GM12878 (cell line): ENCODE results near the gene PERCC1. TPM values are rescaled to one million over a fixed set of nuclear protein-coding genes. Genes with fewer than 3 reads are reported as not detected.

Experiments used
- NFYB ChIP-seq: IDR thresholded peaks from 2 replicates; pipeline ENCODE4 v1.6.1; 2011; ENCODE audit warnings: low read depth, mild to moderate bottlenecking, low read length, improper control_type of control experiment, moderate library complexity; ENCODE audit not compliant: insufficient read depth
- WRNIP1 ChIP-seq: IDR thresholded peaks from 2 replicates; pipeline ENCODE4 v1.6.1; 2011; ENCODE audit warnings: low read depth, low read length, improper control_type of control experiment, borderline replicate concordance
- YBX1 ChIP-seq: fragments of 450-650 bp; IDR thresholded peaks from 2 replicates; pipeline ENCODE4 v1.6.1; 2016; ENCODE audit warnings: antibody characterized with exemption
- polyA plus RNA-seq, 11 experiments: library from polyadenylated mRNA; depleted of rRNA in 4 of 11; unstranded in 6 of 11; stranded (reverse) in 5 of 11; fragments of >200 nt; fragmentation: Nextera tagmentation in 4 of 11; fragmentation: Illumina TruSeq in 1 of 11; extraction: Ambion mirVana in 4 of 11; extraction: Trizol in 1 of 11; gene quantifications; 1 replicate in 1 of 11; 2 replicates in 10 of 11; pipeline versions ENCODE4 v1.2.1 to v1.2.3, GENCODE V29; 2011 to 2016; ENCODE audit warnings: inconsistent platforms in 2 of 11, missing spikeins in 2 of 11, low read depth in 1 of 11
- total RNA-seq, 4 experiments: library from RNA; depleted of rRNA in 3 of 4; stranded (reverse); fragments of >200 nt in 3 of 4; fragmentation: Illumina TruSeq in 1 of 4; extraction: Trizol in 1 of 4; gene quantifications; 2 replicates each; pipeline versions ENCODE4 v1.2.1 to v1.2.3, GENCODE V29; 2013 to 2021
- TF ChIP-seq, protein P1 (sequence below): fragments of 450-650 bp; IDR thresholded peaks from 2 replicates; pipeline ENCODE4 v1.6.1; 2017; ENCODE audit warnings: low read depth, mild to moderate bottlenecking, moderate library complexity
- TF ChIP-seq, protein P2 (sequence below): fragments of 150-350 bp; IDR thresholded peaks from 2 replicates; pipeline ENCODE4 v1.6.1; 2016; ENCODE audit warnings: low read depth, low read length

Gene PERCC1
- total and polyA plus RNA-seq, 10 of the 15 experiments (the other 5 are each of a cell fraction or from before 2014, with no cell fraction given) = not detected

DNA sequence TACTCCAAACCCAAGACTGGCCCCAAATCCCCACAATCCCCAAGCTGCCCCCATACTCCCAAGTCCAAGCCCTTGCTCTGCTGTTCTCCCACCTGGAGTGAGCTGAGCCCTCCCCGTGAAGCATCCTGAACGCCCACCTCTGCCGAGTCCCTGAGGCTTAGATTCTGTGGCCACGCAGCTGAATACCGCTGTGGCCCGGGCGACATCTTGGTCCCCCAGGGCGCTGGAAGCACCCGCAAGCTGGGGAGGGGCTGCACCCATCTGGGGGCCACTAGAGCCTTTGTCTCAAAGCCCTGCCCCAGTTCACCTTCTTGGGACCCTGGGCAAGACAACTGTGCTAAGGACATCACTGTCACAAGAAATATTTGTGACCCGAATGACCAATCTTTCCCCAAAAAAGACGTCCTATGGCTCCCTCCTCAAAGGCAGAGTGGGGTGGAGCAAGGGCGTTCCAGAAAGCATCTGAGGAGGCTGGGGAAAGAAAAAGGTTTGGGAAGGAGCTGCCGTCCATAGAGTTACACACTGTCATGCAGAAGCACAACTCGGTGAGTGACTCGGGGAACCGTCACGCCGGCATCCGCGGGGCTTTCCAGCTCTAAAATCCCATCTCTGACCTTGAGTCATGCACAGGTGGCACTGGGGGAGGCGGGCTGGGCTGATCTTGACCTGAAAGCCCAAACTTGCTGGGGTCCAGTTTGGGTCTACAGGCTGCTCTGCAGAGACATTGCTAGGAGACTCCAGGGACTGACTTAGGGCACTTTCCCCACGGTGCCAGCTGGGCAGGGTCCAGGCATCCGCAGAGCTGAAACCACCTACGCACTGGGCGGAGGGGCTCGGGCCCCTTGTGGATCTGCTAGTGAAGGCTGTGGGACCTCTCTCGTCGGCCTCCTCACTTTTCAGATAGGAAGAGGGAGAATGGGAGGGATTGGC is 51.3 kb downstream of the PERCC1 start (continued):
- TF ChIP-seq, protein P1, sequence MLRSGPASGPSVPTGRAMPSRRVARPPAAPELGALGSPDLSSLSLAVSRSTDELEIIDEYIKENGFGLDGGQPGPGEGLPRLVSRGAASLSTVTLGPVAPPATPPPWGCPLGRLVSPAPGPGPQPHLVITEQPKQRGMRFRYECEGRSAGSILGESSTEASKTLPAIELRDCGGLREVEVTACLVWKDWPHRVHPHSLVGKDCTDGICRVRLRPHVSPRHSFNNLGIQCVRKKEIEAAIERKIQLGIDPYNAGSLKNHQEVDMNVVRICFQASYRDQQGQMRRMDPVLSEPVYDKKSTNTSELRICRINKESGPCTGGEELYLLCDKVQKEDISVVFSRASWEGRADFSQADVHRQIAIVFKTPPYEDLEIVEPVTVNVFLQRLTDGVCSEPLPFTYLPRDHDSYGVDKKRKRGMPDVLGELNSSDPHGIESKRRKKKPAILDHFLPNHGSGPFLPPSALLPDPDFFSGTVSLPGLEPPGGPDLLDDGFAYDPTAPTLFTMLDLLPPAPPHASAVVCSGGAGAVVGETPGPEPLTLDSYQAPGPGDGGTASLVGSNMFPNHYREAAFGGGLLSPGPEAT = no peak
- TF ChIP-seq WRNIP1 (no peak), YBX1 (no peak), NFYB (no peak)
- TF ChIP-seq, protein P2, sequence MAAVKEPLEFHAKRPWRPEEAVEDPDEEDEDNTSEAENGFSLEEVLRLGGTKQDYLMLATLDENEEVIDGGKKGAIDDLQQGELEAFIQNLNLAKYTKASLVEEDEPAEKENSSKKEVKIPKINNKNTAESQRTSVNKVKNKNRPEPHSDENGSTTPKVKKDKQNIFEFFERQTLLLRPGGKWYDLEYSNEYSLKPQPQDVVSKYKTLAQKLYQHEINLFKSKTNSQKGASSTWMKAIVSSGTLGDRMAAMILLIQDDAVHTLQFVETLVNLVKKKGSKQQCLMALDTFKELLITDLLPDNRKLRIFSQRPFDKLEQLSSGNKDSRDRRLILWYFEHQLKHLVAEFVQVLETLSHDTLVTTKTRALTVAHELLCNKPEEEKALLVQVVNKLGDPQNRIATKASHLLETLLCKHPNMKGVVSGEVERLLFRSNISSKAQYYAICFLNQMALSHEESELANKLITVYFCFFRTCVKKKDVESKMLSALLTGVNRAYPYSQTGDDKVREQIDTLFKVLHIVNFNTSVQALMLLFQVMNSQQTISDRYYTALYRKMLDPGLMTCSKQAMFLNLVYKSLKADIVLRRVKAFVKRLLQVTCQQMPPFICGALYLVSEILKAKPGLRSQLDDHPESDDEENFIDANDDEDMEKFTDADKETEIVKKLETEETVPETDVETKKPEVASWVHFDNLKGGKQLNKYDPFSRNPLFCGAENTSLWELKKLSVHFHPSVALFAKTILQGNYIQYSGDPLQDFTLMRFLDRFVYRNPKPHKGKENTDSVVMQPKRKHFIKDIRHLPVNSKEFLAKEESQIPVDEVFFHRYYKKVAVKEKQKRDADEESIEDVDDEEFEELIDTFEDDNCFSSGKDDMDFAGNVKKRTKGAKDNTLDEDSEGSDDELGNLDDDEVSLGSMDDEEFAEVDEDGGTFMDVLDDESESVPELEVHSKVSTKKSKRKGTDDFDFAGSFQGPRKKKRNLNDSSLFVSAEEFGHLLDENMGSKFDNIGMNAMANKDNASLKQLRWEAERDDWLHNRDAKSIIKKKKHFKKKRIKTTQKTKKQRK = no peak

Other genes starting within 250 kb of the PERCC1 start
Only the 7 nearest of the 18 such genes appear.
- 19.8 and 21.9 TPM in 2 replicates for gene GNPTG, start 79.1 kb upstream of the PERCC1 start, total RNA-seq (2014; rRNA removed)
- gene GNPTG, start 79.1 kb upstream of the PERCC1 start, total RNA-seq (2014; rRNA removed; fragmentation: Illumina TruSeq; extraction: Trizol) = 10.7 TPM in 2 replicates
- 23.6 and 25.3 TPM in 2 replicates for gene GNPTG, start 79.1 kb upstream of the PERCC1 start, total RNA-seq (2021)
- gene GNPTG, start 79.1 kb upstream of the PERCC1 start, polyA plus RNA-seq (2011; rRNA removed) = 9.5 and 19.9 TPM in 2 replicates
- 2.5 and 7.9 TPM in 2 replicates for gene GNPTG, start 79.1 kb upstream of the PERCC1 start, polyA plus RNA-seq (2014; fragmentation: Illumina TruSeq; extraction: Trizol)
- gene GNPTG, start 79.1 kb upstream of the PERCC1 start, polyA plus RNA-seq (2014; fragmentation: Nextera tagmentation; extraction: Ambion mirVana) = 1 to 10 TPM in 1 of 2 experiments, under 1 TPM in 1; 0.80 to 2.4 TPM
- gene GNPTG, start 79.1 kb upstream of the PERCC1 start, polyA plus RNA-seq (2014; rRNA removed) = 29.9 and 36.9 TPM in 2 replicates
- gene GNPTG, start 79.1 kb upstream of the PERCC1 start, polyA plus RNA-seq (2016; fragmentation: Nextera tagmentation; extraction: Ambion mirVana) = 10 to 100 TPM; 25.9 to 32.6 TPM
- gene UNKL, start 16.4 kb upstream of the PERCC1 start, total RNA-seq (2014; rRNA removed) = 7.5 and 12.4 TPM in 2 replicates
- 3.5 and 5.4 TPM in 2 replicates for gene UNKL, start 16.4 kb upstream of the PERCC1 start, total RNA-seq (2014; rRNA removed; fragmentation: Illumina TruSeq; extraction: Trizol)
- 18.4 and 21.6 TPM in 2 replicates for gene UNKL, start 16.4 kb upstream of the PERCC1 start, total RNA-seq (2021)
- 8.9 and 11.2 TPM in 2 replicates for gene UNKL, start 16.4 kb upstream of the PERCC1 start, polyA plus RNA-seq (2011; rRNA removed)
- gene UNKL, start 16.4 kb upstream of the PERCC1 start, polyA plus RNA-seq (2014; fragmentation: Illumina TruSeq; extraction: Trizol) = 1.1 and 2.1 TPM in 2 replicates
- under 1 TPM; 0.40 to 0.57 TPM for gene UNKL, start 16.4 kb upstream of the PERCC1 start, polyA plus RNA-seq (2014; fragmentation: Nextera tagmentation; extraction: Ambion mirVana)
- gene UNKL, start 16.4 kb upstream of the PERCC1 start, polyA plus RNA-seq (2014; rRNA removed) = 15.1 and 20.7 TPM in 2 replicates
- gene UNKL, start 16.4 kb upstream of the PERCC1 start, polyA plus RNA-seq (2016; fragmentation: Nextera tagmentation; extraction: Ambion mirVana) = 1 to 10 TPM; 8.6 to 9.6 TPM
- 23.8 and 29.2 TPM in 2 replicates for gene UQCC4, start 10.3 kb upstream of the PERCC1 start, total RNA-seq (2014; rRNA removed)
- 12.4 and 15.1 TPM in 2 replicates for gene UQCC4, start 10.3 kb upstream of the PERCC1 start, total RNA-seq (2014; rRNA removed; fragmentation: Illumina TruSeq; extraction: Trizol)
- gene UQCC4, start 10.3 kb upstream of the PERCC1 start, total RNA-seq (2021) = 21.9 and 23.7 TPM in 2 replicates
- gene UQCC4, start 10.3 kb upstream of the PERCC1 start, polyA plus RNA-seq (2011; rRNA removed) = 24.5 and 32.9 TPM in 2 replicates
- 4.1 and 9.2 TPM in 2 replicates for gene UQCC4, start 10.3 kb upstream of the PERCC1 start, polyA plus RNA-seq (2014; fragmentation: Illumina TruSeq; extraction: Trizol)
- gene UQCC4, start 10.3 kb upstream of the PERCC1 start, polyA plus RNA-seq (2014; fragmentation: Nextera tagmentation; extraction: Ambion mirVana) = 1 to 10 TPM; 1.7 to 4.7 TPM
- gene UQCC4, start 10.3 kb upstream of the PERCC1 start, polyA plus RNA-seq (2014; rRNA removed) = 25.4 and 27.1 TPM in 2 replicates
- gene UQCC4, start 10.3 kb upstream of the PERCC1 start, polyA plus RNA-seq (2016; fragmentation: Nextera tagmentation; extraction: Ambion mirVana) = 10 to 100 TPM; 45.3 to 56.1 TPM
- gene CCDC154, start 13.5 kb downstream of the PERCC1 start, total RNA-seq (2014; rRNA removed) = 0.06 and 0.11 TPM in 2 replicates
- gene CCDC154, start 13.5 kb downstream of the PERCC1 start, total RNA-seq (2014; rRNA removed; fragmentation: Illumina TruSeq; extraction: Trizol) = not detected in 2 replicates
- 0.21 and 0.26 TPM in 2 replicates for gene CCDC154, start 13.5 kb downstream of the PERCC1 start, total RNA-seq (2021)
- not detected in 2 replicates for gene CCDC154, start 13.5 kb downstream of the PERCC1 start, polyA plus RNA-seq (2011; rRNA removed)
- not detected in 2 replicates for gene CCDC154, start 13.5 kb downstream of the PERCC1 start, polyA plus RNA-seq (2014; fragmentation: Illumina TruSeq; extraction: Trizol)
- not detected for gene CCDC154, start 13.5 kb downstream of the PERCC1 start, polyA plus RNA-seq (2014; fragmentation: Nextera tagmentation; extraction: Ambion mirVana)
- gene CCDC154, start 13.5 kb downstream of the PERCC1 start, polyA plus RNA-seq (2014; rRNA removed) = 0.33 TPM in 1 of 2 replicates, not detected in the other
- under 1 TPM in 1 of 2 experiments, not detected in 1; 0.25 TPM for gene CCDC154, start 13.5 kb downstream of the PERCC1 start, polyA plus RNA-seq (2016; fragmentation: Nextera tagmentation; extraction: Ambion mirVana)
- gene CLCN7, start 44.0 kb downstream of the PERCC1 start, total RNA-seq (2014; rRNA removed) = 21.3 and 27.1 TPM in 2 replicates
- 7.7 and 7.8 TPM in 2 replicates for gene CLCN7, start 44.0 kb downstream of the PERCC1 start, total RNA-seq (2014; rRNA removed; fragmentation: Illumina TruSeq; extraction: Trizol)
- 56.3 and 62.5 TPM in 2 replicates for gene CLCN7, start 44.0 kb downstream of the PERCC1 start, total RNA-seq (2021)
- gene CLCN7, start 44.0 kb downstream of the PERCC1 start, polyA plus RNA-seq (2011; rRNA removed) = 5.0 and 12.8 TPM in 2 replicates
- 2.7 and 11.6 TPM in 2 replicates for gene CLCN7, start 44.0 kb downstream of the PERCC1 start, polyA plus RNA-seq (2014; fragmentation: Illumina TruSeq; extraction: Trizol)
- under 1 TPM; 0.04 to 0.18 TPM for gene CLCN7, start 44.0 kb downstream of the PERCC1 start, polyA plus RNA-seq (2014; fragmentation: Nextera tagmentation; extraction: Ambion mirVana)
- 61.6 and 64.5 TPM in 2 replicates for gene CLCN7, start 44.0 kb downstream of the PERCC1 start, polyA plus RNA-seq (2014; rRNA removed)
- 10 to 100 TPM; 36.7 to 38.0 TPM for gene CLCN7, start 44.0 kb downstream of the PERCC1 start, polyA plus RNA-seq (2016; fragmentation: Nextera tagmentation; extraction: Ambion mirVana)
- gene PTX4, start 57.9 kb downstream of the PERCC1 start, total RNA-seq (2014; rRNA removed) = not detected in 2 replicates
- not detected in 2 replicates for gene PTX4, start 57.9 kb downstream of the PERCC1 start, total RNA-seq (2014; rRNA removed; fragmentation: Illumina TruSeq; extraction: Trizol)
- gene PTX4, start 57.9 kb downstream of the PERCC1 start, total RNA-seq (2021) = not detected in 2 replicates
- gene PTX4, start 57.9 kb downstream of the PERCC1 start, polyA plus RNA-seq (2011; rRNA removed) = not detected in 2 replicates
- gene PTX4, start 57.9 kb downstream of the PERCC1 start, polyA plus RNA-seq (2014; fragmentation: Illumina TruSeq; extraction: Trizol) = not detected in 2 replicates
- gene PTX4, start 57.9 kb downstream of the PERCC1 start, polyA plus RNA-seq (2014; fragmentation: Nextera tagmentation; extraction: Ambion mirVana) = not detected
- gene PTX4, start 57.9 kb downstream of the PERCC1 start, polyA plus RNA-seq (2014; rRNA removed) = 0.20 TPM in 1 of 2 replicates, not detected in the other
- not detected for gene PTX4, start 57.9 kb downstream of the PERCC1 start, polyA plus RNA-seq (2016; fragmentation: Nextera tagmentation; extraction: Ambion mirVana)
- gene TELO2, start 62.3 kb downstream of the PERCC1 start, total RNA-seq (2014; rRNA removed) = 21.5 and 25.2 TPM in 2 replicates
- gene TELO2, start 62.3 kb downstream of the PERCC1 start, total RNA-seq (2014; rRNA removed; fragmentation: Illumina TruSeq; extraction: Trizol) = 7.1 and 8.2 TPM in 2 replicates
- gene TELO2, start 62.3 kb downstream of the PERCC1 start, total RNA-seq (2021) = 60.0 and 72.8 TPM in 2 replicates
- 5.2 and 11.9 TPM in 2 replicates for gene TELO2, start 62.3 kb downstream of the PERCC1 start, polyA plus RNA-seq (2011; rRNA removed)
- 0.68 and 5.0 TPM in 2 replicates for gene TELO2, start 62.3 kb downstream of the PERCC1 start, polyA plus RNA-seq (2014; fragmentation: Illumina TruSeq; extraction: Trizol)
- gene TELO2, start 62.3 kb downstream of the PERCC1 start, polyA plus RNA-seq (2014; fragmentation: Nextera tagmentation; extraction: Ambion mirVana) = 1 to 10 TPM in 1 of 2 experiments, under 1 TPM in 1; 0.55 to 2.4 TPM
- gene TELO2, start 62.3 kb downstream of the PERCC1 start, polyA plus RNA-seq (2014; rRNA removed) = 56.4 and 83.7 TPM in 2 replicates
- gene TELO2, start 62.3 kb downstream of the PERCC1 start, polyA plus RNA-seq (2016; fragmentation: Nextera tagmentation; extraction: Ambion mirVana) = 10 to 100 TPM; 57.8 to 69.1 TPM